ENCODE measurements around the gene DOCK2. TPM values are rescaled to one million over a fixed set of nuclear protein-coding genes. Genes with fewer than 3 reads are reported as not detected.

The DOCK2 gene
- total RNA-seq, 3 donors from 2014 or later = 13.4 to 43.8 (median 19.8) TPM

DNA sequence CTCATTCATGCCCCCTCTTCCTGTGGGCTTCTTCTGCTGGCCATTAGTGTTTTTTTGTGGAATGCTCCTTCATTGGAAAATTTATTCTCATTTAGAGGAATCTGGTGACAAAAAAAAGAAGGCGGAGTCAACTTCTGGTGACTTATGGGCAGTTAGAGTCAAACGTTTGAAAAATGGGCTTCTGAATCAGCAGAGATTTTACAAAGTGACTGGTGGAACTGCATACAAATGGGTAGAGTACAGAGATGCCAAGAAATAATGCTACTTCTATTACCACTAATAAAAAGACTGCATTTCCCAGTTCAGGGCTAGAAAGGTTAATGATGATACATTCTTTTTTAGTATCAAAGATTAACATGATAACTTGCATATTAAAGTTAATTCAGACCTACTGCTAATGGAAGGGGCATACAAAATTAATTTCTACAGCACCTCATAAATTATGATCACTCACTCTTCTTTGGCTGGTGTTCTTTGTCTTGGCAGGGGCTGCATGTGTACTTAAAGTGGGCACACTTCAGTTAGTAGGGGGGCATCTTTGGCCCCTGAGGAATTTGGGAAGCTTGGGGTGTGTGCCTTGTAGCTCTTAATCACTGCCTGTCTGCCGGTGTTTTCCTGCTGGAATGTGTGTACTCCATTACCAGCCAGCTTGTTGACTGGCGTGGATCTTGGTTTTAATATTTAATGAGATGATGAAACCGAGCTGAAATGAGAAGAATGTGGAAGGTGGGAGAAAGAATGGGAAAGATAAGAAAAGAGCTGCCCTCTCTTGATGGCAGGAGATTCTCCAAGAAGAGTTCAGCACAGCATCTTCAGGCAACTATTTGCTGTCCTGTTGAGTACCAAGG lies 148.9 kb downstream of the DOCK2 start:
- Histone ChIP-seq H3K4me1 (no peaks in the 10 kb centered on the region), H3K27ac (no peak overlapping the region), H3K27me3 (no peaks in the 10 kb centered on the region), H3K36me3 (no peaks in the 10 kb centered on the region), H3K4me3 (no peak overlapping the region), H3K9me3 (no peaks in the 10 kb centered on the region)
- DNase-seq (ENCODE audit: low spot score in 2 of 2) = no peak
- no peak for TF ChIP-seq POLR2AphosphoS5 (IDR thresholded peaks at IDR 0.05)
- TF ChIP-seq POLR2A (IDR thresholded peaks at IDR 0.05) = no peak
- TF ChIP-seq, protein P1, sequence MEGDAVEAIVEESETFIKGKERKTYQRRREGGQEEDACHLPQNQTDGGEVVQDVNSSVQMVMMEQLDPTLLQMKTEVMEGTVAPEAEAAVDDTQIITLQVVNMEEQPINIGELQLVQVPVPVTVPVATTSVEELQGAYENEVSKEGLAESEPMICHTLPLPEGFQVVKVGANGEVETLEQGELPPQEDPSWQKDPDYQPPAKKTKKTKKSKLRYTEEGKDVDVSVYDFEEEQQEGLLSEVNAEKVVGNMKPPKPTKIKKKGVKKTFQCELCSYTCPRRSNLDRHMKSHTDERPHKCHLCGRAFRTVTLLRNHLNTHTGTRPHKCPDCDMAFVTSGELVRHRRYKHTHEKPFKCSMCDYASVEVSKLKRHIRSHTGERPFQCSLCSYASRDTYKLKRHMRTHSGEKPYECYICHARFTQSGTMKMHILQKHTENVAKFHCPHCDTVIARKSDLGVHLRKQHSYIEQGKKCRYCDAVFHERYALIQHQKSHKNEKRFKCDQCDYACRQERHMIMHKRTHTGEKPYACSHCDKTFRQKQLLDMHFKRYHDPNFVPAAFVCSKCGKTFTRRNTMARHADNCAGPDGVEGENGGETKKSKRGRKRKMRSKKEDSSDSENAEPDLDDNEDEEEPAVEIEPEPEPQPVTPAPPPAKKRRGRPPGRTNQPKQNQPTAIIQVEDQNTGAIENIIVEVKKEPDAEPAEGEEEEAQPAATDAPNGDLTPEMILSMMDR (IDR thresholded peaks at IDR 0.05) = no peak
- intact Hi-C loops (cut with DNase I; ENCODE audit: low total_unique reads) = loop anchor here (5.0 kb wide), 1 partner anchor 546 kb away; no protein-coding TSS in a partner anchor

- H3K4me3 ChIP-seq = no peak overlapping the region
- H3K27ac ChIP-seq = no peak overlapping the region
- intact Hi-C loops (cut with DNase I; ENCODE audit: low total_unique reads) = loop anchor here (5.0 kb wide), 1 partner anchor 544 kb away; no protein-coding TSS in a partner anchor
- no peaks in the 10 kb centered on the region for H3K36me3 ChIP-seq
- H3K4me1 ChIP-seq = no peaks in the 10 kb centered on the region
- no peaks in the 10 kb centered on the region for H3K9me3 ChIP-seq
- no peaks in the 10 kb centered on the region for H3K27me3 ChIP-seq
- DNase-seq (ENCODE audit: low spot score in 2 of 2) = no peak
- TF ChIP-seq, protein P1 (IDR thresholded peaks at IDR 0.05) = no peak
These were observed 151.1 kb downstream of the DOCK2 start for GRCh38 chr5:169788168-169788567.

GRCh38 chr5:169789417-169789940 lies 152.4 kb downstream of the DOCK2 start:
- DNase-seq (ENCODE audit: low spot score in 2 of 2) = no peak
- intact Hi-C loops (cut with DNase I; ENCODE audit: low total_unique reads) = loop anchor here (5.0 kb wide), 1 partner anchor 543 kb away; no protein-coding TSS in a partner anchor
- TF ChIP-seq, protein P1 (IDR thresholded peaks at IDR 0.05) = no peak
- TF ChIP-seq POLR2A (IDR thresholded peaks at IDR 0.05) (no peak), POLR2AphosphoS5 (IDR thresholded peaks at IDR 0.05) (no peak)
- Histone ChIP-seq H3K4me3 (no peak overlapping the region), H3K9me3 (no peaks in the 10 kb centered on the region), H3K27ac (no peak overlapping the region), H3K36me3 (no peaks in the 10 kb centered on the region), H3K27me3 (no peaks in the 10 kb centered on the region), H3K4me1 (no peaks in the 10 kb centered on the region)

DNA sequence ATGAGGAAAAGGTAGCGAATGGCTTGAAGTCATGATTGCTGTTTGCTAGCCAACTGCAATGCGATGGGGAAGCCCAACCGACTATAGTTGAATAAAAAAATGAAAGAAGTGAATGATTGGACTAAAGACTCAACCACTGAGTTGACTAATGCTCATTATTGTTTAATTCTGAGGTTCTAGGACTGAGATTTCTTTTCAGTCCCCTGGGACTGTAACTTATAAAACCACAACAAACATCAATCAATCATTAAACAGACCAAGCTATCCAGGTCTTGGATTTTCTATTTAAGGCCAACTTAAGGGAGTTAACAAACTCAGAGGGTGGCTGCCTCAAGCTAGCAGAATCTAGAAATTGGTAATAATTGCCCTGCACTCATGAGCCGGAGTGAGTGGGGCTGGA lies 154.2 kb downstream of the DOCK2 start:
- H3K4me1 ChIP-seq = no peaks in the 10 kb centered on the region
- H3K36me3 ChIP-seq = no peaks in the 10 kb centered on the region
- TF ChIP-seq, protein P1 (IDR thresholded peaks at IDR 0.05) = no peak
- TF ChIP-seq POLR2A (IDR thresholded peaks at IDR 0.05) (no peak), POLR2AphosphoS5 (IDR thresholded peaks at IDR 0.05) (no peak)
- H3K9me3 ChIP-seq = no peaks in the 10 kb centered on the region
- H3K27me3 ChIP-seq = no peaks in the 10 kb centered on the region
- no peak for DNase-seq (ENCODE audit: low spot score in 2 of 2)
- no peak overlapping the region for H3K4me3 ChIP-seq
- intact Hi-C loops (cut with DNase I; ENCODE audit: low total_unique reads) = loop anchor here (10.0 kb wide), 1 partner anchor 144 kb away; no protein-coding TSS in a partner anchor
- H3K27ac ChIP-seq = no peak overlapping the region

DNA sequence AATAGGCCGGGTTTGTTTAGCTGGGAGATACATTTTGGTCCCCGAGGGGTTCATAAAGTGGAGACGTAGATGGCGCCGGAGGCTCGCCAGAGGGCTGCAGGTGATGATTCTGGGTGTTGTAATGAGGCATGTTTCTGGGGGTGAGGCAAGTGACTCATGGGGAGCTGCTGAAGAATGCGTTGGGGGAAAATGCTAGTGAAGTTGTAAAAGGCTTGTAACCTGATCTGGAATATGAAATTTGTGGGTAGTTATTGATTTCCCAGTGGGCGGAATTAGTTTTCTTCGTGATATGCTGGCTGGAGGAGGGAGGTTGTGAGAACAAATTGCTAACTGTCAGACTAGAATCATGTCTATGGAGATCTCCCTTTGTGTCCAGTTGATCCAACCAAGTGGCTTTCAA lies 158.3 kb downstream of the DOCK2 start:
- Histone ChIP-seq H3K27me3 (no peaks in the 10 kb centered on the region), H3K36me3 (no peaks in the 10 kb centered on the region), H3K27ac (no peak overlapping the region), H3K4me3 (no peak overlapping the region), H3K9me3 (no peaks in the 10 kb centered on the region), H3K4me1 (no peaks in the 10 kb centered on the region)
- DNase-seq (ENCODE audit: low spot score in 2 of 2) = no peak
- intact Hi-C loops (cut with DNase I; ENCODE audit: low total_unique reads) = loop anchor here (10.0 kb wide), 1 partner anchor 139 kb away; no protein-coding TSS in a partner anchor
- TF ChIP-seq, protein P1 (IDR thresholded peaks at IDR 0.05) = no peak
- TF ChIP-seq POLR2AphosphoS5 (IDR thresholded peaks at IDR 0.05) = no peak
- TF ChIP-seq POLR2A (IDR thresholded peaks at IDR 0.05) = no peak
